ENCODE results near the gene HFE. TPM values are rescaled to one million over a fixed set of nuclear protein-coding genes. Genes with fewer than 3 reads are reported as not detected.
A peak's percentile ranks its signal among the peaks of the same experiment; 100 is the strongest.

Gene HFE
- total and polyA plus RNA-seq, 10 of the 15 experiments (the other 5 are each of a cell fraction or from before 2014, with no cell fraction given): 0.52 to 5.9 (median 1.7) TPM

- TF ChIP-seq NKRF (conservative IDR thresholded peaks at IDR 0.05): no peak
- TF ChIP-seq SREBF1 (IDR thresholded peaks at IDR 0.05; ENCODE audit: low read length): no peak
These were observed 44.4 kb downstream of the HFE start (continued) for GRCh38 chr6:26131618-26132017.

GRCh38 chr6:26133730-26134129 is 46.5 kb downstream of the HFE start:
- H3K9ac ChIP-seq (ENCODE audit: control insufficient read depth, insufficient read depth, low read length): no peak overlapping the region
- BruUV-seq (replicated peaks): no TSS peak
- H3K36me3 ChIP-seq (ENCODE audit: control insufficient read depth in 2 of 2, insufficient read depth in 2 of 2, low read length in 1 of 2): peaks cover 0 to 2% of the 10 kb centered on the region in 2 experiments; a peak in 2 of 4 replicates
- POLR2A ChIA-PET: interaction anchor here (1.0 to 1.2 kb wide), 3 partner anchors 9 to 23 kb away, joined by 3 to 4 read pairs (median 3); no protein-coding TSS in a partner anchor
- H4K20me1 ChIP-seq (ENCODE audit: control insufficient read depth, insufficient read depth): no peaks in the 10 kb centered on the region
- FAIRE-seq: no peak
- H3K27ac ChIP-seq (ENCODE audit: control insufficient read depth, insufficient read depth): 0 out of 2 replicates have a peak overlapping the region, but pooled peaks have one; percentile 10
- H3K4me3 ChIP-seq: no peak overlapping the region
- in situ Hi-C loops (cut with MboI) (no loop called here), intact Hi-C loops (cut with micrococcal nuclease; ENCODE audit: unreplicated experiment) (no loop called here)
- peak; percentile 16; the same call in 2 of the 3 replicates for ATAC-seq
- H3K79me2 ChIP-seq (ENCODE audit: control insufficient read depth, insufficient read depth, low read length): peaks cover 37% of the 10 kb centered on the region
- CTCF ChIA-PET: interaction anchor here (1.7 kb wide), 1 partner anchor 21 kb away, joined by 4 read pairs; no protein-coding TSS in a partner anchor
- WGBS (ENCODE audit: insufficient coverage, insufficient replicate concordance, low lambda C conversion rate, missing lambda C conversion rate): 97% methylated on average over 2 of the region's 2 CpGs
- peak overlapping the region; percentile 50 for H3K4me2 ChIP-seq (ENCODE audit: control insufficient read depth, insufficient read depth)
- peaks cover 14% of the 10 kb centered on the region for H3K4me1 ChIP-seq (ENCODE audit: control insufficient read depth, insufficient read depth, low read length)
- no peak for DNase-seq (ENCODE audit: low read depth, low spot score)
- H2AFZ ChIP-seq (ENCODE audit: control insufficient read depth, low read depth, low read length): no peak overlapping the region
- H3K9me3 ChIP-seq (replicated peaks; ENCODE audit: control insufficient read depth, insufficient read depth, low read length): no peaks in the 10 kb centered on the region
- SMC1A ChIA-PET (ENCODE audit: uncharacterized antibody, unreplicated experiment): interaction anchor here (0.7 to 1.3 kb wide), 7 partner anchors 10 to 65 kb away, joined by 3 to 4 read pairs (median 3); a partner anchor contains a TSS
- RAD21 ChIA-PET (ENCODE audit: unreplicated experiment): interaction anchor here (0.9 to 1.3 kb wide), 2 partner anchors 22 to 37 kb away, joined by 3 read pairs; no protein-coding TSS in a partner anchor
- H3K27me3 ChIP-seq (replicated peaks in 1 of 2; ENCODE audit: control insufficient read depth in 2 of 2, insufficient read depth in 2 of 2, low read length in 1 of 2): no peaks in the 10 kb centered on the region
- no peak for TF ChIP-seq MXI1 (IDR thresholded peaks at IDR 0.05; ENCODE audit: low read depth, low read length)
- TF ChIP-seq EZH2 (IDR thresholded peaks at IDR 0.05; ENCODE audit: borderline replicate concordance, control insufficient read depth, low read depth, low read length): no peak
- no peak for TF ChIP-seq ZNF687 (IDR thresholded peaks at IDR 0.05)
- TF ChIP-seq CBFB (IDR thresholded peaks at IDR 0.05; ENCODE audit: low read depth): no peak
- TF ChIP-seq GATAD2B (conservative IDR thresholded peaks at IDR 0.05; ENCODE audit: low read depth): no peak

All from GM12878 (cell line).